ENCODE measurements around the gene ANXA2.
A peak's percentile ranks its signal among the peaks of the same experiment; 100 is the strongest.
"Not testable (repeated sequence)": the region's sequence is repeated elsewhere in the genome, so short reads cannot be mapped to it uniquely, and the experiment has no call there.

The ANXA2 gene

DNA sequence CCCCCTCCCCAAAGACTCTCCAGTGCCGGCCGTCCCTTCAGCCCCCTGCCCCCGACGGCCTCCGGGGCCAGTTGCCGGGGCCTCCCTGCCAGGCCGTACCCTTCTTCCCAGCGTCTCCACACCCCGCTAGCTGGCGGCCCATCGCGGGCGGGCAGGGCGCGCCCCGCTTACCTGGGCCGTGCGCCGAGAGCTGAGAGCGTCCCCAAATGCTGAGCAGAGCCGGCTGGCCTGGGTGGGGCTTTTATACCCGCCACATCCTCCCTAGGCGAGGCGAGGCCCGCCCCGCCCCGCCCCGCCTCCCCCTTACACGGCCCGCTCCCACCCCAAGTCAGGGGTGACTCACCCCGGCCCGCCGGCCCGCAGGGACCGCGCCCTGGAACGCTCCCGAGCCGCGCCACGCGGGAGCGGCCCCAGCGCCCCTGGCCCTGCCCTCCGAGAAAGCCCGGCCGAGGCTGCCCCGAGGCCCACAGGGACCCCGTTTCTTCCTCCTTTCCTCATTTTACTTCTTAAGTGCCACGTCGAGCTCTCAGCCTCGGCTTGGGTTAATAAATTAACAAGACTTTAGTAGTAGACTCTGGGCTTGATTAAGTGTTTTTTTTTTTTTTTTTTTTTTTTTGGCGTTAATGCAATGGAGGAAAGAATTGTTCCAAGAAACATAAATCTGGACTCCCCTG, at the start of gene ANXA2:
TSS of gene ANXA2 (minus strand) at position 215 of the 674 bp plus-strand sequence. CDS start 11,911 bp downstream, outside the sequence.
- DNase-seq (ENCODE audit: low read depth in 2 of 2) = peak; percentile 82 to 88

GRCh38 chr15:60444289-60444912, 46.6 kb upstream of the ANXA2 start:
- DNase-seq (ENCODE audit: low read depth in 2 of 2) = peak in 1 of 2 experiments; percentile 37

GRCh38 chr15:60442763-60443162, 45.0 kb upstream of the ANXA2 start:
- no peak for DNase-seq (ENCODE audit: low read depth in 2 of 2)

DNA sequence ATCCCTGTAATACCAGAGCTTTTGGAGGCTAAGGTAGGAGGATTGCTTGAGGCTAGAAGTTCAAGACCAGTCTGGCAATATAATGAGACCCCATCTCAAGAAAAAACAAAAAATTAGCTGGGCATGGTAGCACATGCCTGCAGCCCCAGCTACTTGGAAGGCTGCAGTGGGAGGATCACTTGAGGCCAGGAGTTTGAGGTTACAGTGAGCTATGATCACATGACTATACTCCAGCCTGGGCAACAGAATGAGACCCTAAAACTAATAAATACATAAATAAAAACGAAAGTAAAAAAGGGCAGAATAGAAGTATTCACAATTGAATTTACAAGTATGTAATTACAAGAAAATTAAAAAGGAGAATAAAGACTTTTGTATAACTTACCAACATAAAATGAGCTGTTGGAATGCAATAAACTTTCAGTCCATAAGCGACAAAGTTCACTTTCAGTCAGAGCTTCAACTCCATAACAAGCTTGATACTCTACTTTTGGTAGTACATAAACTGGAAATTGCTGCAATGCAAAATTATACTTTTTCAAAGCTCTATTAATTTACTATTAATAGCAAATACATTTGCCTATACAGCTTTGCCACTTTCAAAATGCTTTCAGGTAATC, 44.4 kb upstream of the ANXA2 start:
- no peak for DNase-seq (ENCODE audit: low read depth in 2 of 2)

DNA sequence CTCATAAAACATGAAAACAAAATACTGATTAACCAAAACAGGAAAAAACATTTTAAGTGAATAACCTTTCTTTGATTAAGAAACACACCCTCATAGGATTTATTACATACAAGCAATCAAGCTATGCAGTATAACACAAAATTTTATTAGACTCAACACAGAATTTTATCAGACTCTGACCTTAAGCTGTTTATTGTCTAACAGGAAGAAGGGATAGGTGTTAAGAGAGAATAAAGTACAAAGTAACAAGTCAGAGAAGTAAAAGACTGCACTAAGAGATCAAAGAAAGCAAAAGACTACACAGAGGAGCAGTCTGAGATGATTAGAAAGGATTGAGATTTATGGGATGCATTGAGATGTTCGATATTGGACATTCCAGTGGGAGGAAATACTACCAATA, 43.5 kb upstream of the ANXA2 start:
- no peak for DNase-seq (ENCODE audit: low read depth in 2 of 2)

GRCh38 chr15:60438646-60439045, 40.9 kb upstream of the ANXA2 start:
- DNase-seq (ENCODE audit: low read depth in 2 of 2) = no peak

DNA sequence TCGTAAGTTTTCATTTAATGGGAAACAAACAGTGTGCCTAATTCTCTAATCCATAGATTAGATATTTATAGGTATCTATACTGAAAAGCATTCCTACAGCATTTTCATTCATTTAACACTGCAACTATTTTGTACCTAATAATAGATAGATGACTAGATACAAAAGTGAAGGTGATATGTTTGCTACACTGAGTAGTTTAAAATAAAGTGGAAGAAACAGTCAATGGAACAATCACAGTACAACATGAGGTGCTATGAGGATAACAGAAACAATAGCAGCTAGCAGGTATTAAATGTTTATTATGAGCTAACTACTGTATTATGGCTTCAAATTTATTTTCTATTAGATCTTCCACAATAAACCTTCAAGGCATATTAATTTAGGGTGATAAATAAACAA, 31.1 kb upstream of the ANXA2 start:
- no peak for DNase-seq (ENCODE audit: low read depth in 2 of 2)

DNA sequence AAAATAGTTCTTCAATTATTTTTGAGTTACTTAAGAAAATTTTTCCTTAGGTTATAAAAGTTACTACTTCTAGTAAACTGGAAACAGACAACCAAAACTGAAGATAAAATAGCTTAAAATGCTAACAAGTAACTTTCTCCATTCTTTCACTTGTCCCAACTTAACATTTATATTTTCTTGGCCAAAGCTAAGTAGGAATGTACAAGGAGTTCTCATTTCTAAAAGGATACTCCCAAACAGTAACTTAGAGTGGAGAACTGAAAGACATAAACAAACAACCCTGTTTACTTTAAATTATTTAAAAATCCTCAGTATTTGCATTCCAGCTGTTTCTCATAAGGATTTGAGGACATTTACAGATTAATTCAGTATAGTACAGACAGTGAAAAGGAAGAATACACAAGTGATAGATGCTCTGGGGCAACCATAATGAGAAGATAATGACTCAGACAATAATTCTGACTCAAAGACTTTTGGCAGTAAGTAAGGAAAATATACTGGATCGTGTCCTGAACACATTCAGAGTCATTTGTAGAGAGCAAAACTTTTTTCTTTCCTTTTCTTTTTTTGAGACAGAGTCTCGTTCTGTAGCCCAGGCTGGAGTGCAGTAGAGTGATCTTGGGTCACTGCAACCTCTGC, 29.2 kb upstream of the ANXA2 start:
- DNase-seq (ENCODE audit: low read depth in 2 of 2) = peak; percentile 37 to 51

DNA sequence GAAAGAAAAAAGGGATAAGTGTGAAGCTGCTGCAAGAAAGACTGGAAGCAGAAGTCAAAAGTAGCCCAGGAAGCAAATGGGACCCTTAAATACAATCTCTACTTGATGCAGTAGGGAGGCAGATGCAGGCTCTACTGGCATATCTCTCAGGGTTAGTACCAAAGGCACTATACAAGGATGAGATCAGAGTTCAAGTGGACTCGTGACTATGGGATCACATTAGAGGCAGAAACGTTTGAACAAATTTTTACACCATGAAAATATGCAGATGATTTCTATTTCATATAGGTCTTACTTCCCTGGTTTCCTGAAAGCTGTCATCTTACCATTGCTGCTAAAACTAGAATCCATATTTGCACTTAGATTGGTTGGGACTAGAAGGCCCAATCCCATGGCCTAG, 27.7 kb upstream of the ANXA2 start:
- DNase-seq (ENCODE audit: low read depth in 2 of 2) = no peak

DNA sequence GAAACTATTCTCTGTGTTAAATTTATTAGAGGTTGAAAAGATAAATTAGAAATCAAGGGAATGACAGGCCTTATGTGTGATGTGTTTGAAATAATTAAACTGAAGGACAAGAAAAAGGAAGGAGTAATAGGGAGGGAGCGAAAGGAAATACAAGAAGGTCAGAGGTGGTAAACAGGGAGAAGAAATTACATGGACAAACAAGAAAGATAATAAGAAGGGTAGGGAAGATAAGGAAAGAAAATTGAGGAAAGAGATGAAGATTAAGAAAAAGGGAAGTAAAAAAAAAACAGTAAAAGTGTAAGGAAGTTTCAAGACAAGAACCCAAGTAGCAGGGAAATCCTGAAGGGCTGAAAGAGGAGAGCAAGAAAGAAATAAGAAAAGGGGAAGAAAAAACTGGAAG, 26.2 kb upstream of the ANXA2 start:
- no peak for DNase-seq (ENCODE audit: low read depth in 2 of 2)

- DNase-seq (ENCODE audit: low read depth in 2 of 2) = peak; percentile 85
Observed at GRCh38 chr15:60423537-60423936, 25.8 kb upstream of the ANXA2 start.

DNA sequence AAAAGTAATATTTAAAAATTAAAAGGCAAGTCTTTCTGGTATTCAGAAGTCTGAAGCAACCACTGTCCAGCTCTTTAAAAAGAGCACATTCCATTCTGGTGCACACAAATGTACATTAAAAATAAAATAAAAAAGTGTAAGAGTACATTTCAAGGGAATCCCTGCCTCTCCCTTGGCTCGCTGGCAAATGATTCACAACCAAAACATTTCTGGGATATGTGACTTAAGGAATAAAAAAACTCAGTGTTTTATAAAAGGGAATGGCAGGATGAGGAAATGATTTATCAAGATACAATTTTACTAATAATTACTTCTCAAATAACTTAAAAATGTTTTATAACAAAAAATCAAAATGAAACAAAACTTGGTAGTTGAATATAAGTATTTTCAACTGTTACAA, 23.8 kb upstream of the ANXA2 start:
- peak in 1 of 2 experiments; percentile 84 for DNase-seq (ENCODE audit: low read depth in 2 of 2)

- no peak for DNase-seq (ENCODE audit: low read depth in 2 of 2)
Observed at GRCh38 chr15:60420203-60420716, 22.5 kb upstream of the ANXA2 start.

GRCh38 chr15:60419753-60420152, 22.0 kb upstream of the ANXA2 start:
- no peak for DNase-seq (ENCODE audit: low read depth in 2 of 2)

DNA sequence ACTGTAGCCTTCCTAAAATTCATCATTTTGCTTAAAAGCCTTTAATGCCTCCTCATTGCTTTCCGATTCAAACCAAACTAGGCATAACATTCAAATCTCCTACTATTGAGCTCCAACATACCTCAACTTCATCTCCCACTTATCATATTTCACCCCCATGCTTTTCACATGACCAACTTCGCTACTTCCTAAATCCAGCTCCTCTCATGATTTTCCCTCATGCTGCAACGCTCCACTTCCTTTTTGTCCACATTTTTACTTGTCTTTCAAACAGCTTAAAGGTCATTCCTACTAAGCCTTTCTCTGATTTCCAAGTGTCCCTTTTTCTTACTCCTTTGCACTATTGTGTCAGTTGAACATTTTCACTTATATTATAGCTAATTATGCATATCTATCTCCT, 20.3 kb upstream of the ANXA2 start:
- DNase-seq (ENCODE audit: low read depth in 2 of 2) = no peak

DNA sequence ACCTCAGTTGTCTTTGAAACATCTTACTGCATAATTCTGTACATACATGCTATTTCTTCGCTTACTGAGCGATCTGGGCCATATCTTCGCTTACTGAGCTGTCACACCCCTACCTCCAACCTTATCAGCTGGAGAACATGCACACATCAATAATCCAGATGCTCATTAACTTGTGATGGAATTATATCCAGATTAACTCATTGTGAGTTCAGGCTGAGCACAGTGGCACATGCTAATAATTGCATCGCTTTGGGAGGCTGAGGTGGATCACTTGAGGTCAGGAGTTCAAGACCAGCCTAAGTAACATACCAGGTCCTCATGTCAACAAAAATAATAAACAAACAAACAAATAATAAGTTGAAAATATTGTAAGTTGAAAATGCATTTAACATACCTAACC, 19.3 kb upstream of the ANXA2 start:
- no peak for DNase-seq (ENCODE audit: low read depth in 2 of 2)

DNA sequence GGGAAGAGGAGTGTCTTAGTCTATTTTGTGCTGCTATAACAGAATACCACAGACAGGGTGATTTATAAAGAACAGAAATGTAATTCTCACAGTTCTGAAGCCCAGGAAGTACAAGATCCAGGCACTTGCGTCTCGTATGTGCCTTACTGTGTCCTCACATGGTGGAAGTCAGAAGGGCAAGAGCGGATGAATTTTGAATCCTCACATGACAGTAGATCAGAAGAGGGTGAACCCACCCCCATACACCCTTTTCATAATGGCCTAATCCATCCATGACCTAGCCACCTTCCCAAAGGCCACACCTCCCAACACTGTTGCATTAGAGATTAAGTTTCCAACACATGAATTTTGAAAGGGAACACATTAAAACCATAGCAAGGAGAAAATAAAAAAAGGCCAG, 18.7 kb upstream of the ANXA2 start:
- no peak for DNase-seq (ENCODE audit: low read depth in 2 of 2)

- DNase-seq (ENCODE audit: low read depth in 2 of 2) = no peak
Observed at GRCh38 chr15:60414016-60414682, 16.4 kb upstream of the ANXA2 start.

- DNase-seq (ENCODE audit: low read depth in 2 of 2) = no peak
Observed at GRCh38 chr15:60413231-60413824, 15.5 kb upstream of the ANXA2 start.

DNA sequence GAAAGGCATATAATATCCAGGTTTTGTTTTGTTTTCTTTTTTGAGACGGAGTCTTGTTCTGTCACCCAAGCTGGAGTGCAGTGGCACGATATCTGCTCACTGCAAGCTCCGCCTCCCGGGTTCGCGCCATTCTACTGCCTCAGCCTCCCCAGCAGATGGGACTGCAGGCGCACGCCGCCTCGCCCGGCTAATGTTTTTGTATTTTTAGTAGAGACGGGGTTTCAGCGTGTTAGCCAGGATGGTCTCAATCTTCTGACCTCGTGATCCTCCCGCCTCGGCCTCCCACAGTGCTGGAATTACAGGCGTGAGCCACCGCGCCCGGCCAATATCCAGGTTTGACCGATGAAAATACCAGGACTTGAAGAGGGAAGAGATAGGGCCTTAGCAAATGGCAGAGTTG, 15.0 kb upstream of the ANXA2 start:
- not testable (repeated sequence) for DNase-seq (ENCODE audit: low read depth in 2 of 2)

DNA sequence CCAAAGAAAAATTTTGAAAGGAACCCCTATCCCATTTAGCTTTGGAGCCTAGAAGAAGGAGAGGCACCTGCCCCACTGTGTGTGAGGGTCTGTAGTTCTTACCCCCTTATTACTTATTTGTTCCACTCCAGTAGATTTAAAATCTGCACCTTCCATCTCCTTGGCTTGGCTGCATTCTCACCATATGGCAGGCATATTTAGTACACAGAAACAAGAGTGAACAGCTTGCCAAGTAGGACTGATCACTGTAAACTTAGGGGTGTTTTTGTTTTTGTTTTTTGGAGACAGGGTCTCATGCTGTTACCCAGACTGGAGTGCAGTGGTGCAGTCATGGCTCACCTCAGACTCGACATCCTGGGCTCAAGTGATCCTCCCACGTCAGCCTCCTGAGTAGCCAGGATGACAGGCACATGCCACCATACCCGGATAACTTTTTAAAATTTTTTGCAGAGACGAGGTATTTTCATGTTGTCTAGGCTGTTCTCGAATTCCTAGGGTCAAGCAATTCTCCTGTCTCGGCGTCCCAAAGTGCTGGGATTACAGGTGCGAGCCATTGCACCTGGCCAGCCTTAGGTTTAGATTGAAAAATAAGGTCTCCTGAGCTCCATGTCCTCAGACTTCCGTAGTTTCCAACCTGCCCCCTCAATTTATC, 14.1 kb upstream of the ANXA2 start:
- DNase-seq (ENCODE audit: low read depth in 2 of 2) = no peak
